ENCODE measurements around the gene CTR9.
"Not testable (repeated sequence)": the region's sequence is repeated elsewhere in the genome, so short reads cannot be mapped to it uniquely, and the experiment has no call there.

CTR9 gene

GRCh38 chr11:10822491-10822890 lies 71.4 kb downstream of the CTR9 start:
- not testable (repeated sequence) for DNase-seq (ENCODE audit: low spot score)

- no peak for DNase-seq (ENCODE audit: low spot score)
Observed at GRCh38 chr11:10823152-10823579, 72.1 kb downstream of the CTR9 start.

DNA sequence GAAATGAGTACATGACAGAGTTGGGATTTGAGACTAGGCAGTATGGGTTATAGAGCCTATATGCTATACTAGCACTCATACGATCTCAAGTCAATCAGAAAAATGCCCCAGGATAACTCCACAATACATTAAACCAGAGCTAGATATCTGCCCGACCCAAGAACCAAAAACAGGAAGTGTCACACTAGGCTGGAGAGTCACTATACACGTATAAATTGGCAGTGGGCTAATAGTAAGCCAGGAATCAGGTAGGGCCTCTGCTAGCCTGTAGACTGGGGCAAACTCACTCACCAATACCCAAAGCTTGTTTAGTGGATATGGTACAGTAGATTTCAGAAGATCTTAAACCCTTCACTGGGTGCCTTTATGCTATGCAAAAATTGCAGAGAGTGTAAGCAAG lies 73.8 kb downstream of the CTR9 start:
- no peak for DNase-seq (ENCODE audit: low spot score)

DNA sequence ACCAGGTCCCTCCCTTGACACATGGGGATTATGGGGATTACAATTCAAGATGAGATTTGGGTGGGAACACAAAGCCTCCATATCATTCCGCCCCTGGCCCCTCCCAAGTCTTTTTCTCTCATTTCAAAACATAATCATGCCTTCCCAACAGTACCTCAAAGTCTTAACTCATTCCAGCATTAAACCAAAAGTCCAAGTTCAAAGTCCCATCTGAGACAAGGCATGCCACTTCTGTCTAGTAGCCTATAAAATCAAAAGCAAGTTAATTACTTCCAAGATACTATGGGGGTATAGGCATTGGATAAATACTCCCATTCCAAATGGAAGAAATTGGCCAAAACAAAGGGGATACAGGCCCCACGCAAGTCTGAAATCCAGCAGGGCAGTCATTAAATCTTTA lies 77.4 kb downstream of the CTR9 start:
- no peak for DNase-seq (ENCODE audit: low spot score)

- DNase-seq (ENCODE audit: low spot score): no peak
Observed at GRCh38 chr11:10829139-10829538, 78.1 kb downstream of the CTR9 start.
